Measurements from ENCODE around the gene TCEAL5.

The TCEAL5 gene

DNA sequence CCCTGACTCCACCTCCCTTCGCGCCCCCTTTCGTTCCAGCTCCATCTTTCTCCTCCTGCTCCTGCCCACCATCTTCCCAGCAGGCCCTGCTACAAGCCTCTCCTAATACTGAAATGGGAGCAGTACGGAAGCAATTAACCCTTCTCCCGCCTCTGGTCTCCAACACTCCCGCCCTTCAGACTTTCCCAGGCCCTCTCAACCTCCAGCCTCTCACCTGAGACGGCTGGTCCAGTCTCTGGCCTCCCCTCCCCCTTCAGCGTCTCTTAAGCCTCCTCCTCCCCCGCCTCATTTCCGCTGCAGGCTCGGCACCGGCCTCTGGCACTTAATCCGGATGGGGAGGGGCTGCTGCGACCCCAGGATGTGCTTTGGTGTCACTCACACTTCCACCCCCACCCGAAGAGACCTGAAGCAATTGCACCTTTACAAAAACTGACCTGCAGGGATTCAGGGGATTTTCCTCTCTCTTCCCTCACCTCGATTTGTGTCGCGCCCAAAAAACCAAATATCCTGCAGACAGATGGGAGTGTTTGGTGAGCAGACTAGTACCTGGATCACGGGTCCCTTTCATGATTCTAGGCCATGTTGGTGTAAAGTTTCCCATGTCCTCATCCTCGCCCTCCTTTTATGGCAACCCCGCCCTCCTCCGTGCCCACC lies 22.3 kb downstream of the TCEAL5 start:
- Histone ChIP-seq H3K27ac (peak overlapping the region; percentile 44; the same call in 1 of the 2 replicates), H3K9ac (peak overlapping the region; percentile 71; the same call in 1 of the 2 replicates), H3K27me3 (ENCODE audit: insufficient read depth, low read depth) (no peaks in the 10 kb centered on the region), H3K4me1 (ENCODE audit: low read depth, poor library complexity, severe bottlenecking) (peaks cover 7% of the 10 kb centered on the region), H3K4me2 (peak overlapping the region; percentile 93), H2AFZ (ENCODE audit: low read depth) (peak overlapping the region; percentile 100), H3K4me3 (IDR thresholded peaks at IDR 0.05; ENCODE audit: insufficient read depth, low read depth, low read length) (no peak overlapping the region), H4K20me1 (ENCODE audit: insufficient read depth) (no peaks in the 10 kb centered on the region), H3K79me2 (ENCODE audit: insufficient read depth, low read depth) (no peaks in the 10 kb centered on the region), H3K36me3 (ENCODE audit: insufficient read depth) (no peaks in the 10 kb centered on the region)
- TF ChIP-seq, protein P1, sequence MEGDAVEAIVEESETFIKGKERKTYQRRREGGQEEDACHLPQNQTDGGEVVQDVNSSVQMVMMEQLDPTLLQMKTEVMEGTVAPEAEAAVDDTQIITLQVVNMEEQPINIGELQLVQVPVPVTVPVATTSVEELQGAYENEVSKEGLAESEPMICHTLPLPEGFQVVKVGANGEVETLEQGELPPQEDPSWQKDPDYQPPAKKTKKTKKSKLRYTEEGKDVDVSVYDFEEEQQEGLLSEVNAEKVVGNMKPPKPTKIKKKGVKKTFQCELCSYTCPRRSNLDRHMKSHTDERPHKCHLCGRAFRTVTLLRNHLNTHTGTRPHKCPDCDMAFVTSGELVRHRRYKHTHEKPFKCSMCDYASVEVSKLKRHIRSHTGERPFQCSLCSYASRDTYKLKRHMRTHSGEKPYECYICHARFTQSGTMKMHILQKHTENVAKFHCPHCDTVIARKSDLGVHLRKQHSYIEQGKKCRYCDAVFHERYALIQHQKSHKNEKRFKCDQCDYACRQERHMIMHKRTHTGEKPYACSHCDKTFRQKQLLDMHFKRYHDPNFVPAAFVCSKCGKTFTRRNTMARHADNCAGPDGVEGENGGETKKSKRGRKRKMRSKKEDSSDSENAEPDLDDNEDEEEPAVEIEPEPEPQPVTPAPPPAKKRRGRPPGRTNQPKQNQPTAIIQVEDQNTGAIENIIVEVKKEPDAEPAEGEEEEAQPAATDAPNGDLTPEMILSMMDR (conservative IDR thresholded peaks at IDR 0.05; ENCODE audit: low read depth, low read length), result no peak

DNA sequence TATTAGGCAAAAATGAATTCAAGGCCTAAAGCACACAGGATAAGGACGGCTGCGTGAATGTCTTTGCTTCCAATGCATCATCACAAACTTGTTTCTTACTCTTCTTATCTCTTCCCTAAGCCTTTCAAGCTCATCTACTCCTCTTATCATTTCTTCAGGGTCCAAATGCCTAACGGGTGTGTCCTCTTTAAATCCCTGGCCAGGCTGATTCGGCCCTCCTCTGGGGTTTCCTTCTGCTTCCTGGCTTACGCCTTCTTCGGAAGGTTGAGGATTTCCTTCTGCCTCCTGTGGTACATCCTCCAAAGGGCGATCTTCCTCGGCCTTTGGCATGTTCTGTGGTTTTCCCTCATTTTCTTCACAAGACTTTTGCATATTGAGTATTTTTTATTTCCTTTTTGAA lies 22.9 kb downstream of the TCEAL5 start:
- Histone ChIP-seq H3K36me3 (ENCODE audit: insufficient read depth) (no peaks in the 10 kb centered on the region), H2AFZ (ENCODE audit: low read depth) (no peak overlapping the region), H3K9ac (no peak overlapping the region), H3K4me1 (ENCODE audit: low read depth, poor library complexity, severe bottlenecking) (peaks cover 13% of the 10 kb centered on the region), H3K79me2 (ENCODE audit: insufficient read depth, low read depth) (no peaks in the 10 kb centered on the region), H3K4me2 (peak overlapping the region; percentile 93; the same call in 1 of the 2 replicates), H3K27me3 (ENCODE audit: insufficient read depth, low read depth) (no peaks in the 10 kb centered on the region), H3K27ac (no peak overlapping the region), H3K4me3 (IDR thresholded peaks at IDR 0.05; ENCODE audit: insufficient read depth, low read depth, low read length) (no peak overlapping the region), H4K20me1 (ENCODE audit: insufficient read depth) (no peaks in the 10 kb centered on the region)
- TF ChIP-seq, protein P1 (conservative IDR thresholded peaks at IDR 0.05; ENCODE audit: low read depth, low read length), result no peak

DNA sequence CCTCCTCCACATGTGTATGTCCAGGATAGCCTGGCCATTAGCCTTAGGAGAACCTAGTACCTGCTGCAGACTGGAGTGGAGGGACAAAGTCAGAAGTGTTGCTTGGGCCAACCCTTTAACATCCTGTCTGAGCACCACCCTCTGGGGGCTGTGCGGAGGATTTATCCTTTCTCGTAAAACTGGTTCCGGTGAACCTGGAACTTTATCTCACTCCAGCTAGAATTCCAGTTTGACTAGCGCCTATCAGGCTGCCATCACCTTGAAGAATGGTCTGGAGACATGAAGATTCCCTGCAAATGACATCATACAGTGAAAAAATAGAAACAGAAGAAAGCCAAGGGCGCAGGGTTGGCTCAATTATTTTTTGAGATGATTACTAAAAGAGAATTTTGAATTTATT lies 25.6 kb downstream of the TCEAL5 start:
- Histone ChIP-seq H3K36me3 (ENCODE audit: insufficient read depth) (no peaks in the 10 kb centered on the region), H4K20me1 (ENCODE audit: insufficient read depth) (no peaks in the 10 kb centered on the region), H3K27me3 (ENCODE audit: insufficient read depth, low read depth) (no peaks in the 10 kb centered on the region), H3K79me2 (ENCODE audit: insufficient read depth, low read depth) (no peaks in the 10 kb centered on the region), H2AFZ (ENCODE audit: low read depth) (no peak overlapping the region), H3K4me3 (IDR thresholded peaks at IDR 0.05; ENCODE audit: insufficient read depth, low read depth, low read length) (no peak overlapping the region), H3K27ac (no peak overlapping the region), H3K4me2 (no peak overlapping the region), H3K9ac (no peak overlapping the region), H3K4me1 (ENCODE audit: low read depth, poor library complexity, severe bottlenecking) (peaks cover 15% of the 10 kb centered on the region)
- TF ChIP-seq, protein P1 (conservative IDR thresholded peaks at IDR 0.05; ENCODE audit: low read depth, low read length), result no peak

DNA sequence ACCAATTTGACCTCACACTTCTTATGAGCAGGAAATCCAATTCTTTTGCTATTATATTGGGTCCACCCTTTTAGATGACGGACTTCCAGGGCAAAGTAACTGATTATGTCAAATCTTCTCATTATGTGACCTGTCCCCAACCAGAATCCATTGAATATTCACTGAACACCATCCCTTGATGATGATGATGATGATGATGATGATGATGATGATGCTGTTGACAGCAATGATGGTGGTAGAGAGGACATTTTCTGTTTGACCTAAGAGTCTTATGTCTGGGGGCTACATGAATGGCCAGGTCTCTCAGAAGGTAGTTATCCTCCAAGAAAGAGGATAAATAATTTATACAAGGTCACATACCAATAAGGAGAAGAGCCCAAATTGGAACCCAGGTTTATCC lies 26.7 kb downstream of the TCEAL5 start:
- no peak overlapping the region for H2AFZ ChIP-seq (ENCODE audit: low read depth)
- no peak overlapping the region for H3K4me3 ChIP-seq (IDR thresholded peaks at IDR 0.05; ENCODE audit: insufficient read depth, low read depth, low read length)
- H4K20me1 ChIP-seq (ENCODE audit: insufficient read depth), result no peaks in the 10 kb centered on the region
- no peaks in the 10 kb centered on the region for H3K36me3 ChIP-seq (ENCODE audit: insufficient read depth)
- H3K4me2 ChIP-seq, result no peak overlapping the region
- H3K27ac ChIP-seq, result no peak overlapping the region
- no peaks in the 10 kb centered on the region for H3K27me3 ChIP-seq (ENCODE audit: insufficient read depth, low read depth)
- no peak overlapping the region for H3K9ac ChIP-seq
- TF ChIP-seq, protein P1 (conservative IDR thresholded peaks at IDR 0.05; ENCODE audit: low read depth, low read length), result no peak
- peaks cover 8% of the 10 kb centered on the region for H3K4me1 ChIP-seq (ENCODE audit: low read depth, poor library complexity, severe bottlenecking)
- H3K79me2 ChIP-seq (ENCODE audit: insufficient read depth, low read depth), result no peaks in the 10 kb centered on the region

Data from KMS-11 (cell line).